22Rv1 (cell line): Measurements from ENCODE around the gene GIGYF1.
"Not testable (repeated sequence)": the region's sequence is repeated elsewhere in the genome, so short reads cannot be mapped to it uniquely, and the experiment has no call there.

Source experiments
- H3K27ac ChIP-seq: fragments of 450-650 bp; 2 replicates; pipeline ENCODE4 v1.5.1; 2017
- ZFX ChIP-seq: fragments of 450-650 bp; IDR thresholded peaks from 2 replicates; pipeline ENCODE4 v1.6.1; 2017; ENCODE audit warnings: antibody characterized with exemption, borderline replicate concordance
- TF ChIP-seq, protein P1 (sequence below): fragments of 450-650 bp; IDR thresholded peaks from 2 replicates; pipeline ENCODE4 v1.5.1; 2017; ENCODE audit warnings: mild to moderate bottlenecking

Gene GIGYF1

DNA sequence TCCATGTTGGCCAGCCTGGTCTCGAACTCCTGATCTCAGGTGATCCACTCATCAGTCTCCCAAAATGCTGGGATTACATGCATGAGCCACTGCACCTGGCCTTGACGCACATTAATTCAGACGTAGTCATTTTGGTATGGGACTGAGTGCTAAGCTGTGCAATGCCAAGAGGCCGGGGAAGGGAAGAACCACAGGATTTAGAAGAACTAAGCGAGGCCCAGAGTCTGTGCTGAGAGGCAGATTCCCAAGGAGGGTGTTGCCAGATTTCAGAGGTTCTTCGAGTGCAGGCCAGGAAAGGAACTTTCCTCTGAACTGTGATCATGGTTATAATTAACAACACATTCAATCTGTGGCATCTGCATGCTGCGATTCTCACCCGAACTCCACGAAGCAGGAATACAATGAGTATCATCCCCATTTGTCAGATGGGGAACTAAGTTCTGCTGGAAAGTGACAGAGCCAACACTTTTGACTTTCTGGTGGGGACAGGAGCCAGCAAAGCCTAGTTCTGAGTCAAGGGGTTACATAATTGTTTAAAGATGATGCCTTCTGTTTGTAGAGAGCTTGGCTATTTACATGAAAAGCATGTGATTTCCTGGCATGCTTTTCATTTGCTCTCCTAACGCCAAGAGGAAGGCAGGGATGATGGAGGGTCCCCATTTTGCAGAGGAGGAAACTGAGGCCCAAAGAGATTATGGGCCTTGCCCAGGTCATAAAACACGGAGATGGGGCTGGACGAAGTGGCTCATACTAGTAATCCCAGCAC is 33.1 kb upstream of the GIGYF1 start:
- TF ChIP-seq, protein P1, sequence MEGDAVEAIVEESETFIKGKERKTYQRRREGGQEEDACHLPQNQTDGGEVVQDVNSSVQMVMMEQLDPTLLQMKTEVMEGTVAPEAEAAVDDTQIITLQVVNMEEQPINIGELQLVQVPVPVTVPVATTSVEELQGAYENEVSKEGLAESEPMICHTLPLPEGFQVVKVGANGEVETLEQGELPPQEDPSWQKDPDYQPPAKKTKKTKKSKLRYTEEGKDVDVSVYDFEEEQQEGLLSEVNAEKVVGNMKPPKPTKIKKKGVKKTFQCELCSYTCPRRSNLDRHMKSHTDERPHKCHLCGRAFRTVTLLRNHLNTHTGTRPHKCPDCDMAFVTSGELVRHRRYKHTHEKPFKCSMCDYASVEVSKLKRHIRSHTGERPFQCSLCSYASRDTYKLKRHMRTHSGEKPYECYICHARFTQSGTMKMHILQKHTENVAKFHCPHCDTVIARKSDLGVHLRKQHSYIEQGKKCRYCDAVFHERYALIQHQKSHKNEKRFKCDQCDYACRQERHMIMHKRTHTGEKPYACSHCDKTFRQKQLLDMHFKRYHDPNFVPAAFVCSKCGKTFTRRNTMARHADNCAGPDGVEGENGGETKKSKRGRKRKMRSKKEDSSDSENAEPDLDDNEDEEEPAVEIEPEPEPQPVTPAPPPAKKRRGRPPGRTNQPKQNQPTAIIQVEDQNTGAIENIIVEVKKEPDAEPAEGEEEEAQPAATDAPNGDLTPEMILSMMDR, result no peak
- TF ChIP-seq ZFX, result no peak
- no peak overlapping the region for H3K27ac ChIP-seq

DNA sequence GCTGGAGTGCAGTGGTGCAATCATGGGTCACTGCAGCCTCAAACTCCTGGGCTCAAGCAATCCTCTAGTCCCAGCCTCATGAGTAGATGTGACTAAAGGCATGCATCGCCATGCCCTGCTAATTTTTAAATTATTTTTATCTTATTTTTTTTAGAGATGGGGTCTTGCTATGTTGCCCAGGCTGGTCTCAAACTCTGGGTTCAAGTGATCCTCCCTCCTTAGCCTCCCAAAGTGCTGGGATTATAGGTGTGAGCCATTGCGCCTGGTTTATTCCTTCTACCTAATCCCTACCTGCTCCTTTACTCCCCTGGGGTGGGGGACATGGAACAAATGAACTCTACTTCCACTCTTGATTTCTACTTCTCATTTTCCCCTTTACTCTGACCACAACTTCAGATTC is 30.3 kb upstream of the GIGYF1 start:
- not testable (repeated sequence) for H3K27ac ChIP-seq

DNA sequence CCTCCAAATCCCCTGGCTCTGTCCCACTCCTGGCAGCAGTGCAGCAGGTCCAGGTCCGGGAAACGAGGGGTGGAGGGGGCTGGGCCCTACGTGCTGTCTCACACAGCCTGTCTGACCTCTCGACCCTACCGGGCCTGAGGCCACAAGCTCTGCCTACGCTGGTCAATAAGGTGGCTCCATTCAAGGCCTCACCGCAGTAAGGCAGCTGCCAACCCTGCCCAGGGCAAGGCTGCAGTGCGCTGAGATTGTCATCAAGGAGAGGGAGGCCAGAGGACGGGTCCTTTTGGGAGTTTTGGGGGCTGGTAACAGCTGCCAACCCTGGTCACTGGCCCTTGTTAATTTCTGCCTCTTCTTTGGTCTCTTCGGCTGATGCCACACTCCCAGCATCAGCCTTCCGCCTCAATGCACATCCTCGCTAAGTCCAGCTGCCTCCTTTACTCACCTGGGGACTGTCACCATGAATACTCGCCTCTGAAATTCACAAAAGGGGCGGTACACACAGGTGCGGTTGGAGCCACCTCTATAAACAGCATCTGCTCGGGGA is 29.8 kb upstream of the GIGYF1 start:
- TF ChIP-seq, protein P1, result no peak
- TF ChIP-seq ZFX, result no peak

DNA sequence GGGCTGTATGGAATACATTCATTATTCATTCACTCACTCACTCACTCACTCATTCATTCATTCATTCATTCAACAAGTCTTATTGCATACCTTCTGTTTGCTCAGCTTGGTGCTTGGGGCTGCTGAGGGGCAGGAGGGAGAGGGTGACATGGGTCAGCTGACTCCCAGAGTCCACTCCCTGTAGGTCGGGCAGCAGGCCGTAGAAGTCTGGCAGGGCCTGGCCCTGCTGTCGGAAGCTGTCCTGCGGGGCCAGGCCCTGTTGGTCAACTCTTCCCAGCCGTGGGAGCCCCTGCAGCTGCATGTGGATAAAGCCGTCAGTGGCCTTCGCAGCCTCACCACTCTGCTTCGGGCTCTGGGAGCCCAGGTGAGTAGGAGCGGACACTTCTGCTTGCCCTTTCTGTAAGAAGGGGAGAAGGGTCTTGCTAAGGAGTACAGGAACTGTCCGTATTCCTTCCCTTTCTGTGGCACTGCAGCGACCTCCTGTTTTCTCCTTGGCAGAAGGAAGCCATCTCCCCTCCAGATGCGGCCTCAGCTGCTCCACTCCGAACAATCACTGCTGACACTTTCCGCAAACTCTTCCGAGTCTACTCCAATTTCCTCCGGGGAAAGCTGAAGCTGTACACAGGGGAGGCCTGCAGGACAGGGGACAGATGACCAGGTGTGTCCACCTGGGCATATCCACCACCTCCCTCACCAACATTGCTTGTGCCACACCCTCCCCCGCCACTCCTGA is 28.6 kb upstream of the GIGYF1 start:
- H3K27ac ChIP-seq, result no peak overlapping the region
- no peak for TF ChIP-seq ZFX
- TF ChIP-seq, protein P1, result no peak

More for the DNA sequence above, 29.8 kb upstream of the GIGYF1 start:
- H3K27ac ChIP-seq, result no peak overlapping the region

DNA sequence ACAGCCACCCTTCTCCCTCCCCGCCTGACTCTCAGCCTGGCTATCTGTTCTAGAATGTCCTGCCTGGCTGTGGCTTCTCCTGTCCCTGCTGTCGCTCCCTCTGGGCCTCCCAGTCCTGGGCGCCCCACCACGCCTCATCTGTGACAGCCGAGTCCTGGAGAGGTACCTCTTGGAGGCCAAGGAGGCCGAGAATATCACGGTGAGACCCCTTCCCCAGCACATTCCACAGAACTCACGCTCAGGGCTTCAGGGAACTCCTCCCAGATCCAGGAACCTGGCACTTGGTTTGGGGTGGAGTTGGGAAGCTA is 27.4 kb upstream of the GIGYF1 start:
- TF ChIP-seq ZFX, result no peak
- TF ChIP-seq, protein P1, result no peak

DNA sequence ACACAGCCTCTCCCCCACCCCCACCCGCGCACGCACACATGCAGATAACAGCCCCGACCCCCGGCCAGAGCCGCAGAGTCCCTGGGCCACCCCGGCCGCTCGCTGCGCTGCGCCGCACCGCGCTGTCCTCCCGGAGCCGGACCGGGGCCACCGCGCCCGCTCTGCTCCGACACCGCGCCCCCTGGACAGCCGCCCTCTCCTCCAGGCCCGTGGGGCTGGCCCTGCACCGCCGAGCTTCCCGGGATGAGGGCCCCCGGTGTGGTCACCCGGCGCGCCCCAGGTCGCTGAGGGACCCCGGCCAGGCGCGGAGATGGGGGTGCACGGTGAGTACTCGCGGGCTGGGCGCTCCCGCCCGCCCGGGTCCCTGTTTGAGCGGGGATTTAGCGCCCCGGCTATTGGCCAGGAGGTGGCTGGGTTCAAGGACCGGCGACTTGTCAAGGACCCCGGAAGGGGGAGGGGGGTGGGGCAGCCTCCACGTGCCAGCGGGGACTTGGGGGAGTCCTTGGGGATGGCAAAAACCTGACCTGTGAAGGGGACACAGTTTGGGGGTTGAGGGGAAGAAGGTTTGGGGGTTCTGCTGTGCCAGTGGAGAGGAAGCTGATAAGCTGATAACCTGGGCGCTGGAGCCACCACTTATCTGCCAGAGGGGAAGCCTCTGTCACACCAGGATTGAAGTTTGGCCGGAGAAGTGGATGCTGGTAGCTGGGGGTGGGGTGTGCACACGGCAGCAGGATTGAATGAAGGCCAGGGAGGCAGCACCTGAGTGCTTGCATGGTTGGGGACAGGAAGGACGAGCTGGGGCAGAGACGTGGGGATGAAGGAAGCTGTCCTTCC is 26.8 kb upstream of the GIGYF1 start:
- no peak overlapping the region for H3K27ac ChIP-seq
- TF ChIP-seq ZFX, result no peak
- TF ChIP-seq, protein P1, result no peak

More for the DNA sequence above, 27.4 kb upstream of the GIGYF1 start:
- no peak overlapping the region for H3K27ac ChIP-seq

DNA sequence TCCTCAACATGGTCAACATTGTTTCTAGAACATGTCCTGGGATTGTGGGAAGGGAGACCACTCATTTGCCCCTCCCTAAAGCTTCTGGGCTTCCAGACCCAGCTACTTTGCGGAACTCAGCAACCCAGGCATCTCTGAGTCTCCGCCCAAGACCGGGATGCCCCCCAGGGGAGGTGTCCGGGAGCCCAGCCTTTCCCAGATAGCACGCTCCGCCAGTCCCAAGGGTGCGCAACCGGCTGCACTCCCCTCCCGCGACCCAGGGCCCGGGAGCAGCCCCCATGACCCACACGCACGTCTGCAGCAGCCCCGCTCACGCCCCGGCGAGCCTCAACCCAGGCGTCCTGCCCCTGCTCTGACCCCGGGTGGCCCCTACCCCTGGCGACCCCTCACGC is 26.2 kb upstream of the GIGYF1 start, which contains the start of gene EPO:
Gene EPO, plus strand, starts transcription at position 190 of the 392 bp plus-strand sequence. CDS start 513 bp downstream, outside the sequence.
- no peak within 1 kb of the TSS for H3K27ac ChIP-seq
- TF ChIP-seq, protein P1, result no peak
- TF ChIP-seq ZFX, result no peak
